ENCODE data around the gene RAB5IF.
"Not testable (repeated sequence)": the region's sequence is repeated elsewhere in the genome, so short reads cannot be mapped to it uniquely, and the experiment has no call there.

Gene RAB5IF

GRCh38 chr20:36632487-36633284 is 27.1 kb downstream of the RAB5IF start:
- H3K27ac ChIP-seq = no peak overlapping the region
- TF ChIP-seq ZFX (IDR thresholded peaks at IDR 0.05) (no peak), CTCF (conservative IDR thresholded peaks at IDR 0.05) (no peak)

- TF ChIP-seq ZFX (IDR thresholded peaks at IDR 0.05) (no peak), CTCF (conservative IDR thresholded peaks at IDR 0.05) (no peak)
- H3K27ac ChIP-seq = no peak overlapping the region
Observed at GRCh38 chr20:36633285-36633772, 27.8 kb downstream of the RAB5IF start.

- no peak overlapping the region for H3K27ac ChIP-seq
- TF ChIP-seq ZFX (IDR thresholded peaks at IDR 0.05) (no peak), CTCF (conservative IDR thresholded peaks at IDR 0.05) (no peak)
Observed at GRCh38 chr20:36634342-36634741, 28.8 kb downstream of the RAB5IF start.

GRCh38 chr20:36638876-36639400 is 33.4 kb downstream of the RAB5IF start:
- not testable (repeated sequence) for H3K27ac ChIP-seq

- no peak overlapping the region for H3K27ac ChIP-seq
- TF ChIP-seq ZFX (IDR thresholded peaks at IDR 0.05) (no peak), CTCF (conservative IDR thresholded peaks at IDR 0.05) (no peak)
Observed at GRCh38 chr20:36641506-36641843, 35.9 kb downstream of the RAB5IF start.

GRCh38 chr20:36642136-36642535 is 36.6 kb downstream of the RAB5IF start:
- TF ChIP-seq ZFX (IDR thresholded peaks at IDR 0.05) (no peak), CTCF (conservative IDR thresholded peaks at IDR 0.05) (no peak)
- H3K27ac ChIP-seq = no peak overlapping the region

GRCh38 chr20:36644032-36644705 is 38.6 kb downstream of the RAB5IF start:
- TF ChIP-seq CTCF (conservative IDR thresholded peaks at IDR 0.05) (no peak), ZFX (IDR thresholded peaks at IDR 0.05) (no peak)
- H3K27ac ChIP-seq = no peak overlapping the region
